HFF-Myc (cell line): ENCODE data around the gene EIF4A3.

ENCODE experiments used
- DNase-seq: peaks from one replicate; pipeline ENCODE4 v3.0.0-alpha.2; 2011; ENCODE audit warnings: low read depth; ENCODE audit errors: extremely low read depth
- H3K4me3 ChIP-seq: replicated peaks from 2 replicates; pipeline ENCODE4 v1.5.1; 2011; ENCODE audit warnings: low read depth, mild to moderate bottlenecking, control low read depth, low read length
- TF ChIP-seq, protein P1 (sequence below): IDR thresholded peaks from 2 replicates; pipeline ENCODE4 v1.5.1; 2012; ENCODE audit warnings: mild to moderate bottlenecking, low read depth, low read length, control low read depth; ENCODE audit errors: missing control alignments

The EIF4A3 gene

DNA sequence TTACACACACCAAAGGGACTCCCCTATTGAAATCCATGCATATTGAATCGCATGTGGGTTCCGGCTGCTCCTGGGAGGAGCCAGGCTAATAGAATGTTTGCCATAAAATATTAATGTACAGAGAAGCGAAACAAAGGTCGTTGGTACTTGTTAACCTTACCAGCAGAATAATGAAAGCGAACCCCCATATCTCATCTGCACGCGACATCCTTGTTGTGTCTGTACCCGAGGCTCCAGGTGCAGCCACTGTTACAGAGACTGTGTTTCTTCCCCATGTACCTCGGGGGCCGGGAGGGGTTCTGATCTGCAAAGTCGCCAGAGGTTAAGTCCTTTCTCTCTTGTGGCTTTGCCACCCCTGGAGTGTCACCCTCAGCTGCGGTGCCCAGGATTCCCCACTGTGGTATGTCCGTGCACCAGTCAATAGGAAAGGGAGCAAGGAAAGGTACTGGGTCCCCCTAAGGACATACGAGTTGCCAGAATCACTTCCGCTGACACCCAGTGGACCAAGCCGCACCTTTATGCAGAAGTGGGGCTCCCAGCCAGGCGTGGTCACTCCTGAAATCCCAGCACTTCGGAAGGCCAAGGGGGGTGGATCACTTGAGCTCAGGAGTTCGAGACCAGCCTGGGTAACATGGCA lies 43.4 kb downstream of the EIF4A3 start:
- DNase-seq, result no peak
- H3K4me3 ChIP-seq, result no peak overlapping the region
- TF ChIP-seq, protein P1, sequence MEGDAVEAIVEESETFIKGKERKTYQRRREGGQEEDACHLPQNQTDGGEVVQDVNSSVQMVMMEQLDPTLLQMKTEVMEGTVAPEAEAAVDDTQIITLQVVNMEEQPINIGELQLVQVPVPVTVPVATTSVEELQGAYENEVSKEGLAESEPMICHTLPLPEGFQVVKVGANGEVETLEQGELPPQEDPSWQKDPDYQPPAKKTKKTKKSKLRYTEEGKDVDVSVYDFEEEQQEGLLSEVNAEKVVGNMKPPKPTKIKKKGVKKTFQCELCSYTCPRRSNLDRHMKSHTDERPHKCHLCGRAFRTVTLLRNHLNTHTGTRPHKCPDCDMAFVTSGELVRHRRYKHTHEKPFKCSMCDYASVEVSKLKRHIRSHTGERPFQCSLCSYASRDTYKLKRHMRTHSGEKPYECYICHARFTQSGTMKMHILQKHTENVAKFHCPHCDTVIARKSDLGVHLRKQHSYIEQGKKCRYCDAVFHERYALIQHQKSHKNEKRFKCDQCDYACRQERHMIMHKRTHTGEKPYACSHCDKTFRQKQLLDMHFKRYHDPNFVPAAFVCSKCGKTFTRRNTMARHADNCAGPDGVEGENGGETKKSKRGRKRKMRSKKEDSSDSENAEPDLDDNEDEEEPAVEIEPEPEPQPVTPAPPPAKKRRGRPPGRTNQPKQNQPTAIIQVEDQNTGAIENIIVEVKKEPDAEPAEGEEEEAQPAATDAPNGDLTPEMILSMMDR, result no peak

DNA sequence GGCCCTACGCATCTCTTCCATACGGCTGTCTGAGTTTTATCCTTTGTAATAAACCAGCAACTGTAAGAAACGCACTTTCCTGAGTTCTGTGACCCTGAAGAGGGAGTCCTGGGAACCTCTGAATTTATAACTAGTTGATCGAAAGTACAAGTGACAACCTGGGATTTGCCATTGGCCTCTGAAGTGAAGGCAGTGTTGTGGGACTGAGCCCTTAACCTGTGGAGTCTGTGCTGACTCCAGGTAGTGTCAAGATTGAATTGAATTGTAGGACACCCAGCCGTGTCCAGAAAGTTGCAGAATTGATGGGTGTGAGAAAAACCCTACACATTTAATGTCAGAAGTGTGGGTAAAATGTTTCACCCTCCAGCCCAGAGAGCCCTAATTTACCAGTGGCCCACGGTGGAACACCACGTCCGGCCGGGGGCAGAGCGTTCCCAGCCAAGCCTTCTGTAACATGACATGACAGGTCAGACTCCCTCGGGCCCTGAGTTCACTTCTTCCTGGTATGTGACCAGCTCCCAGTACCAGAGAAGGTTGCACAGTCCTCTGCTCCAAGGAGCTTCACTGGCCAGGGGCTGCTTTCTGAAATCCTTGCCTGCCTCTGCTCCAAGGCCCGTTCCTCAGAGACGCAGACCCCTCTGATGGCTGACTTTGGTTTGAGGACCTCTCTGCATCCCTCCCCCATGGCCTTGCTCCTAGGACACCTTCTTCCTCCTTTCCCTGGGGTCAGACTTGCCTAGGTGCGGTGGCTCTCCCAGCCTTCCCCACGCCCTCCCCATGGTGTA lies 44.1 kb downstream of the EIF4A3 start:
- DNase-seq, result no peak
- TF ChIP-seq, protein P1, result no peak
- H3K4me3 ChIP-seq, result peak overlapping the region; percentile 87

DNA sequence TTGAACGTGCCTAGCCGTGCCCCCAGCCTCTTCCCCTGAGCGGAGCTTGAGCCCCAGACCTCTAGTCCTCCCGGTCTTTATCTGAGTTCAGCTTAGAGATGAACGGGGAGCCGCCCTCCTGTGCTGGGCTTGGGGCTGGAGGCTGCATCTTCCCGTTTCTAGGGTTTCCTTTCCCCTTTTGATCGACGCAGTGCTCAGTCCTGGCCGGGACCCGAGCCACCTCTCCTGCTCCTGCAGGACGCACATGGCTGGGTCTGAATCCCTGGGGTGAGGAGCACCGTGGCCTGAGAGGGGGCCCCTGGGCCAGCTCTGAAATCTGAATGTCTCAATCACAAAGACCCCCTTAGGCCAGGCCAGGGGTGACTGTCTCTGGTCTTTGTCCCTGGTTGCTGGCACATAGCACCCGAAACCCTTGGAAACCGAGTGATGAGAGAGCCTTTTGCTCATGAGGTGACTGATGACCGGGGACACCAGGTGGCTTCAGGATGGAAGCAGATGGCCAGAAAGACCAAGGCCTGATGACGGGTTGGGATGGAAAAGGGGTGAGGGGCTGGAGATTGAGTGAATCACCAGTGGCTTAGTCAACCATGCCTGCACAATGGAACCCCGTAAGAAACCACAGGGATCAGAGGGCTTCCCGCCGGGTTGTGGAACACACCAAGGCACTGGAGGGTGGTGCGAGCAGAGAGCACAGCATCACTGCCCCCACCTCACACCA lies 44.8 kb downstream of the EIF4A3 start:
- no peak for DNase-seq
- peak overlapping the region; percentile 87 for H3K4me3 ChIP-seq
- TF ChIP-seq, protein P1, result no peak

DNA sequence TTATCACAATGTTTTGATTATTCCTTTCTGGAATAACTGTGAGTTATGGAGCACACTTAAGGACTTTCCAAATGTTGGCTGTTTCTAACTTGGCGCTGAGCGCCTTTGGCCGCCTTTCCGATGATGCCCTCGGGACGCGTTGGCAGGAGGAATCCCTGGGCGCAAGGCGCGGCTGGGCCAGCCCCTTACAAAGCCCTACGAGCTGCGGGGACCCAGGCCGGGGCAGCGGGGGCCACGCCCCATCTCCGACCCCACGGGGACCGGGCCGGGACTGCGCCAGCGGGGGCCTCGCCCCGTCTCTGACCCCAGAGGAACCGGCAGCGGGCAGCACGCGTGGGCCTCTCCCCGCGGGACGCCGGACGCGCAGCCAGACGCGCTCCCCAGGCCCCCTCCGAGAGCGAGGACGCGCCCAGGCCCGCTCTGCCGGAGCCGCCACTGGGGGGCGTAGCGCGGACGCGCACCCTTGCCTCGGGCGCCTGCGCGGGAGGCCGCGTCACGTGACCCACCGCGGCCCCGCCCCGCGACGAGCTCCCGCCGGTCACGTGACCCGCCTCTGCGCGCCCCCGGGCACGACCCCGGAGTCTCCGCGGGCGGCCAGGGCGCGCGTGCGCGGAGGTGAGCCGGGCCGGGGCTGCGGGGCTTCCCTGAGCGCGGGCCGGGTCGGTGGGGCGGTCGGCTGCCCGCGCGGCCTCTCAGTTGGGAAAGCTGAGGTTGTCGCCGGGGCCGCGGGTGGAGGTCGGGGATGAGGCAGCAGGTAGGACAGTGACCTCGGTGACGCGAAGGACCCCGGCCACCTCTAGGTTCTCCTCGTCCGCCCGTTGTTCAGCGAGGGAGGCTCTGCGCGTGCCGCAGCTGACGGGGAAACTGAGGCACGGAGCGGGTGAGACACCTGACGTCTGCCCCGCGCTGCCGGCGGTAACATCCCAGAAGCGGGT lies 45.6 kb downstream of the EIF4A3 start, which contains the start of gene GAA:
Gene GAA (plus strand): TSS at position 571 of the 935 bp plus-strand sequence. CDS start 3,006 bp downstream, outside the sequence.
- DNase-seq, result peak; percentile 43
- TF ChIP-seq, protein P1, result peak; percentile 48
- H3K4me3 ChIP-seq, result peak within 1 kb of the TSS; percentile 87

DNA sequence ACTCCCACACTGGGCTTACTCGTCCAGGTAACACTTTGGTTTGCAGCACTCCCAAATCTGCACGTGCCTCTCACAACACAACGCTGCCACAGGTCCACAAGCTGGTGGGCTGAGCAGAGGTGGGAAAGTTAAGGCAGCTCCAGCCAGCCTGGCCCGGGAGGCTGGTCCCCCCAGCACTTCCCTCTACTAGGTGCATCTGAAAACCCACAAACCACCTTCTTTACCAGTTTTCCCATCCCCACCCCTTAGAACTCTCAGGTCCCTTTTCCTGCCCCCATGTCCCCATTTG lies 46.9 kb downstream of the EIF4A3 start:
- TF ChIP-seq, protein P1, result no peak
- no peak for DNase-seq
- H3K4me3 ChIP-seq, result no peak overlapping the region
